SH-SY5Y (cell line): ENCODE data around the gene IGDCC3.

Source experiments
- GATA2 ChIP-seq: IDR thresholded peaks from 2 replicates; pipeline ENCODE4 v1.6.1; 2011; ENCODE audit warnings: mild to moderate bottlenecking, low read depth, low read length
- GATA3 ChIP-seq: IDR thresholded peaks from 2 replicates; pipeline ENCODE4 v1.6.1; 2011; ENCODE audit warnings: low read depth, mild to moderate bottlenecking, low read length, moderate library complexity

DNA sequence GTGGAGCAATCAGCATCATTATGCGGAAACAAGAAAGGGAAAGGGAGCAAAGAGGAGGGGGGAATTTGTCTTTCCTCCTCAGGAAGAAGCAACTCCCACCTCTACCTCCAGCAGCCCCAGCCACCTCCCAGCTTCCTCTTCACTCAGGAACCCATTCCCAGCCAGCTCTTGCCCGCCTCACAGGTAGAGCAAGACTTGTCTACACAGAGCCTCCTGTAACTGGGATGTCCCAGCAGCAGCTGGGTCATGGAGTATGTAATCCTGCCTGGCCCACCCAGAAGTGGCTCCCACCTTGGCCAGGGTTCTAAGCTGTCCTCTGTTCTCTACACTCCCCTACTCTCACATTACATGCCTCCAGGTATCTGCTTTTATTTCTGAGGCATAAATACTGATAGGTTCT lies 14.0 kb downstream of the IGDCC3 start:
- TF ChIP-seq GATA2 (no peak), GATA3 (no peak)
